SK-N-SH treated with all-trans-retinoic acid at 6 μM for 48 hours (cell line): ENCODE data around the gene MRGPRX3.

ENCODE experiments used
- ATAC-seq: fragments of 200-7000 bp; cut with Tn5 transposase; 3 replicates; pipeline ENCODE4 v1.9.1; 2020; ENCODE audit warnings: mild to moderate bottlenecking, moderate library complexity
- ARNTL ChIP-seq: fragments of 450-650 bp; formaldehyde crosslinking; IDR thresholded peaks from 2 replicates; pipeline ENCODE4 v1.5.0; 2020; ENCODE audit warnings: low read depth, mild to moderate bottlenecking, moderate library complexity, borderline replicate concordance
- CSDC2 ChIP-seq: fragments of 250-450 bp; sonication (Bioruptor Pico); IDR thresholded peaks from 2 replicates; pipeline ENCODE4 v1.5.0; 2020; ENCODE audit warnings: mild to moderate bottlenecking, moderate library complexity
- CSRNP3 ChIP-seq: fragments of 250-450 bp; sonication (Bioruptor Pico); IDR thresholded peaks from 2 replicates; pipeline ENCODE4 v1.5.1; 2021; ENCODE audit warnings: mild to moderate bottlenecking, moderate library complexity
- ESRRG ChIP-seq: fragments of 250-450 bp; sonication (Bioruptor Pico); IDR thresholded peaks from 2 replicates; pipeline ENCODE4 v1.6.1; 2021; ENCODE audit warnings: mild to moderate bottlenecking
- GLIS3 ChIP-seq: fragments of 250-450 bp; sonication (Bioruptor Pico); IDR thresholded peaks from 2 replicates; pipeline ENCODE4 v1.5.0; 2020; ENCODE audit warnings: mild to moderate bottlenecking, moderate library complexity
- ISL1 ChIP-seq: fragments of 250-450 bp; sonication (Bioruptor Pico); IDR thresholded peaks from 2 replicates; pipeline ENCODE4 v2.1.2; 2022; ENCODE audit warnings: mild to moderate bottlenecking, moderate library complexity
- OSR1 ChIP-seq: fragments of 250-450 bp; sonication (Bioruptor Pico); IDR thresholded peaks from 2 replicates; pipeline ENCODE4 v1.8.0; 2022; ENCODE audit warnings: moderate library complexity, mild to moderate bottlenecking, inconsistent platforms
- PPARA ChIP-seq: fragments of 250-450 bp; sonication (Bioruptor Pico); IDR thresholded peaks from 2 replicates; pipeline ENCODE4 v1.5.0; 2020; ENCODE audit warnings: mild to moderate bottlenecking, borderline replicate concordance
- RARB ChIP-seq: fragments of 250-450 bp; sonication (Bioruptor Pico); IDR thresholded peaks from 2 replicates; pipeline ENCODE4 v1.8.0; 2021; ENCODE audit warnings: mild to moderate bottlenecking, moderate library complexity
- TCF4 ChIP-seq: fragments of 250-450 bp; sonication (Bioruptor Pico); IDR thresholded peaks from 2 replicates; pipeline ENCODE4 v1.8.0; 2021; ENCODE audit warnings: mild to moderate bottlenecking, moderate library complexity, borderline replicate concordance
- TOX ChIP-seq: fragments of 250-450 bp; sonication (Bioruptor Pico); IDR thresholded peaks from 2 replicates; pipeline ENCODE4 v1.8.0; 2021; ENCODE audit warnings: mild to moderate bottlenecking, moderate library complexity, borderline replicate concordance
- ZC3H10 ChIP-seq: fragments of 250-450 bp; sonication (Bioruptor Pico); IDR thresholded peaks from 2 replicates; pipeline ENCODE4 v1.5.1; 2021; ENCODE audit warnings: mild to moderate bottlenecking, moderate library complexity
- ZFP3 ChIP-seq: fragments of 250-450 bp; sonication (Bioruptor Pico); IDR thresholded peaks from 2 replicates; pipeline ENCODE4 v1.5.0; 2020; ENCODE audit warnings: mild to moderate bottlenecking, moderate library complexity
- ZFP30 ChIP-seq: fragments of 450-650 bp; formaldehyde crosslinking; IDR thresholded peaks from 2 replicates; pipeline ENCODE4 v1.5.0; 2022; ENCODE audit warnings: mild to moderate bottlenecking, moderate library complexity
- ZNF565 ChIP-seq: fragments of 450-650 bp; formaldehyde crosslinking; conservative IDR thresholded peaks from 2 replicates; pipeline ENCODE4 v1.5.0; 2020; ENCODE audit warnings: low read depth, mild to moderate bottlenecking, moderate library complexity
- ZNF70 ChIP-seq: fragments of 450-650 bp; formaldehyde crosslinking; IDR thresholded peaks from 2 replicates; pipeline ENCODE4 v1.5.0; 2020; ENCODE audit warnings: mild to moderate bottlenecking, moderate library complexity
- ZNF8 ChIP-seq: fragments of 450-650 bp; formaldehyde crosslinking; IDR thresholded peaks from 2 replicates; pipeline ENCODE4 v1.5.0; 2020; ENCODE audit warnings: mild to moderate bottlenecking, moderate library complexity
- TF ChIP-seq, protein P1 (sequence below): fragments of 250-450 bp; sonication (Bioruptor Pico); IDR thresholded peaks from 2 replicates; pipeline ENCODE4 v1.8.0; 2021; ENCODE audit warnings: low read depth, mild to moderate bottlenecking, moderate library complexity, borderline replicate concordance
- TF ChIP-seq, protein P2 (sequence below): fragments of 250-450 bp; sonication (Bioruptor Pico); IDR thresholded peaks from 2 replicates; pipeline ENCODE4 v1.8.0; 2020; ENCODE audit warnings: mild to moderate bottlenecking, moderate library complexity, borderline replicate concordance
- TF ChIP-seq, protein P3 (sequence below): fragments of 250-450 bp; sonication (Bioruptor Pico); IDR thresholded peaks from 2 replicates; pipeline ENCODE4 v1.5.0; 2020; ENCODE audit warnings: mild to moderate bottlenecking, moderate library complexity

The MRGPRX3 gene

GRCh38 chr11:18132341-18132740 is at the start of gene MRGPRX3:
Gene MRGPRX3 (plus strand): TSS chr11:18132571. CDS start chr11:18137203, 4,632 bp downstream.
- TF ChIP-seq ZNF8 (CRISPR knock-in tag) (no peak), RARB (CRISPR knock-in tag) (no peak), ESRRG (no peak)
- TF ChIP-seq, protein P1, sequence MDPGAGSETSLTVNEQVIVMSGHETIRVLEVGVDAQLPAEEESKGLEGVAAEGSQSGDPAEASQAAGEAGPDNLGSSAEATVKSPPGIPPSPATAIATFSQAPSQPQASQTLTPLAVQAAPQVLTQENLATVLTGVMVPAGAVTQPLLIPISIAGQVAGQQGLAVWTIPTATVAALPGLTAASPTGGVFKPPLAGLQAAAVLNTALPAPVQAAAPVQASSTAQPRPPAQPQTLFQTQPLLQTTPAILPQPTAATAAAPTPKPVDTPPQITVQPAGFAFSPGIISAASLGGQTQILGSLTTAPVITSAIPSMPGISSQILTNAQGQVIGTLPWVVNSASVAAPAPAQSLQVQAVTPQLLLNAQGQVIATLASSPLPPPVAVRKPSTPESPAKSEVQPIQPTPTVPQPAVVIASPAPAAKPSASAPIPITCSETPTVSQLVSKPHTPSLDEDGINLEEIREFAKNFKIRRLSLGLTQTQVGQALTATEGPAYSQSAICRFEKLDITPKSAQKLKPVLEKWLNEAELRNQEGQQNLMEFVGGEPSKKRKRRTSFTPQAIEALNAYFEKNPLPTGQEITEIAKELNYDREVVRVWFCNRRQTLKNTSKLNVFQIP, result no peak

GRCh38 chr11:18088366-18088765 is 44.0 kb upstream of the MRGPRX3 start:
- no peak for TF ChIP-seq CSRNP3 (CRISPR knock-in tag)
- TF ChIP-seq, protein P2, sequence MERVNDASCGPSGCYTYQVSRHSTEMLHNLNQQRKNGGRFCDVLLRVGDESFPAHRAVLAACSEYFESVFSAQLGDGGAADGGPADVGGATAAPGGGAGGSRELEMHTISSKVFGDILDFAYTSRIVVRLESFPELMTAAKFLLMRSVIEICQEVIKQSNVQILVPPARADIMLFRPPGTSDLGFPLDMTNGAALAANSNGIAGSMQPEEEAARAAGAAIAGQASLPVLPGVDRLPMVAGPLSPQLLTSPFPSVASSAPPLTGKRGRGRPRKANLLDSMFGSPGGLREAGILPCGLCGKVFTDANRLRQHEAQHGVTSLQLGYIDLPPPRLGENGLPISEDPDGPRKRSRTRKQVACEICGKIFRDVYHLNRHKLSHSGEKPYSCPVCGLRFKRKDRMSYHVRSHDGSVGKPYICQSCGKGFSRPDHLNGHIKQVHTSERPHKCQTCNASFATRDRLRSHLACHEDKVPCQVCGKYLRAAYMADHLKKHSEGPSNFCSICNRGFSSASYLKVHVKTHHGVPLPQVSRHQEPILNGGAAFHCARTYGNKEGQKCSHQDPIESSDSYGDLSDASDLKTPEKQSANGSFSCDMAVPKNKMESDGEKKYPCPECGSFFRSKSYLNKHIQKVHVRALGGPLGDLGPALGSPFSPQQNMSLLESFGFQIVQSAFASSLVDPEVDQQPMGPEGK, result no peak
- no peak for TF ChIP-seq TCF4 (CRISPR knock-in tag)
- no peak for ATAC-seq

More at GRCh38 chr11:18132341-18132740, at the start of gene MRGPRX3:
- ATAC-seq, result no peak

GRCh38 chr11:18088966-18089365 is 43.4 kb upstream of the MRGPRX3 start:
- TF ChIP-seq ZFP3 (CRISPR knock-in tag) (no peak), OSR1 (CRISPR knock-in tag) (no peak), ZNF70 (CRISPR knock-in tag) (no peak), ZNF565 (CRISPR knock-in tag) (no peak), GLIS3 (CRISPR knock-in tag) (no peak), ISL1 (CRISPR knock-in tag) (no peak), RARB (CRISPR knock-in tag) (no peak), ZFP30 (CRISPR knock-in tag) (no peak), ZC3H10 (CRISPR knock-in tag) (no peak), TOX (CRISPR knock-in tag) (no peak), CSDC2 (CRISPR knock-in tag) (no peak), ARNTL (no peak), PPARA (no peak)
- TF ChIP-seq, protein P3, sequence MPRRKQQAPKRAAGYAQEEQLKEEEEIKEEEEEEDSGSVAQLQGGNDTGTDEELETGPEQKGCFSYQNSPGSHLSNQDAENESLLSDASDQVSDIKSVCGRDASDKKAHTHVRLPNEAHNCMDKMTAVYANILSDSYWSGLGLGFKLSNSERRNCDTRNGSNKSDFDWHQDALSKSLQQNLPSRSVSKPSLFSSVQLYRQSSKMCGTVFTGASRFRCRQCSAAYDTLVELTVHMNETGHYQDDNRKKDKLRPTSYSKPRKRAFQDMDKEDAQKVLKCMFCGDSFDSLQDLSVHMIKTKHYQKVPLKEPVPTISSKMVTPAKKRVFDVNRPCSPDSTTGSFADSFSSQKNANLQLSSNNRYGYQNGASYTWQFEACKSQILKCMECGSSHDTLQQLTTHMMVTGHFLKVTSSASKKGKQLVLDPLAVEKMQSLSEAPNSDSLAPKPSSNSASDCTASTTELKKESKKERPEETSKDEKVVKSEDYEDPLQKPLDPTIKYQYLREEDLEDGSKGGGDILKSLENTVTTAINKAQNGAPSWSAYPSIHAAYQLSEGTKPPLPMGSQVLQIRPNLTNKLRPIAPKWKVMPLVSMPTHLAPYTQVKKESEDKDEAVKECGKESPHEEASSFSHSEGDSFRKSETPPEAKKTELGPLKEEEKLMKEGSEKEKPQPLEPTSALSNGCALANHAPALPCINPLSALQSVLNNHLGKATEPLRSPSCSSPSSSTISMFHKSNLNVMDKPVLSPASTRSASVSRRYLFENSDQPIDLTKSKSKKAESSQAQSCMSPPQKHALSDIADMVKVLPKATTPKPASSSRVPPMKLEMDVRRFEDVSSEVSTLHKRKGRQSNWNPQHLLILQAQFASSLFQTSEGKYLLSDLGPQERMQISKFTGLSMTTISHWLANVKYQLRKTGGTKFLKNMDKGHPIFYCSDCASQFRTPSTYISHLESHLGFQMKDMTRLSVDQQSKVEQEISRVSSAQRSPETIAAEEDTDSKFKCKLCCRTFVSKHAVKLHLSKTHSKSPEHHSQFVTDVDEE, result no peak
- TF ChIP-seq, protein P2, result no peak
- TF ChIP-seq, protein P1, result no peak
- no peak for ATAC-seq
